HG03060 (cell line): ENCODE results near the gene ALKBH7.

Experiments used
- ATAC-seq: cut with Tn5 transposase; IDR thresholded peaks from one replicate; pipeline ENCODE4 v1.9.1; 2021; ENCODE audit warnings: low read depth, moderate number of reproducible peaks; ENCODE audit not compliant: unreplicated experiment

ALKBH7 gene

GRCh38 chr19:6362351-6362801 is 10.2 kb upstream of the ALKBH7 start:
- ATAC-seq: no peak

GRCh38 chr19:6364353-6364752 is 8.2 kb upstream of the ALKBH7 start:
- no peak for ATAC-seq

- ATAC-seq: no peak
Measured at GRCh38 chr19:6373096-6373812, 660 bp downstream of the ALKBH7 start.

- ATAC-seq: no peak
Measured at GRCh38 chr19:6373813-6374108, 1.2 kb downstream of the ALKBH7 start.

GRCh38 chr19:6374161-6374709 is 1.6 kb downstream of the ALKBH7 start:
- ATAC-seq: no peak

- no peak for ATAC-seq
Measured at GRCh38 chr19:6374711-6375410, 2.3 kb downstream of the ALKBH7 start.

GRCh38 chr19:6375411-6376010 is 2.9 kb downstream of the ALKBH7 start, which contains the start of gene PSPN:
PSPN (minus strand) TSS chr19:6375933; CDS start chr19:6375849, 84 bp downstream.
- no peak for ATAC-seq

GRCh38 chr19:6376512-6377190 is 4.1 kb downstream of the ALKBH7 start:
- no peak for ATAC-seq

- ATAC-seq: no peak
Measured at GRCh38 chr19:6378041-6378440, 5.4 kb downstream of the ALKBH7 start.

GRCh38 chr19:6378486-6378885 is 5.9 kb downstream of the ALKBH7 start:
- ATAC-seq: no peak

GRCh38 chr19:6379744-6380143 is 7.2 kb downstream of the ALKBH7 start:
- no peak for ATAC-seq

GRCh38 chr19:6381030-6381750 is 8.6 kb downstream of the ALKBH7 start:
- ATAC-seq: no peak

GRCh38 chr19:6383188-6383587 is 10.6 kb downstream of the ALKBH7 start:
- ATAC-seq: no peak

GRCh38 chr19:6384381-6384780 is 11.8 kb downstream of the ALKBH7 start:
- ATAC-seq: no peak

GRCh38 chr19:6387372-6387771 is 14.8 kb downstream of the ALKBH7 start:
- ATAC-seq: no peak

GRCh38 chr19:6392221-6393073 is 19.9 kb downstream of the ALKBH7 start:
- no peak for ATAC-seq

GRCh38 chr19:6393074-6393982 is 20.7 kb downstream of the ALKBH7 start, which contains the start of gene GTF2F1:
GTF2F1 (minus strand) TSS chr19:6393164; CDS start chr19:6392995, 169 bp downstream.
- ATAC-seq: no peak

GRCh38 chr19:6393983-6394412 is 21.4 kb downstream of the ALKBH7 start:
- ATAC-seq: no peak
